Fibroblast of mammary gland (primary cell): ENCODE data around the gene GCNA.
"Not testable (repeated sequence)": the region's sequence is repeated elsewhere in the genome, so short reads cannot be mapped to it uniquely, and the experiment has no call there.

Experiments
- DNase-seq: peaks from one replicate; pipeline ENCODE4 v3.0.0-alpha.2; 2010; ENCODE audit warnings: low read depth
- H3K4me3 ChIP-seq: 2 replicates; pipeline ENCODE4 v1.5.1; 2011; ENCODE audit warnings: low read depth, mild to moderate bottlenecking, low read length, moderate library complexity; ENCODE audit not compliant: control insufficient read depth
- TF ChIP-seq, protein P1 (sequence below): conservative IDR thresholded peaks from 2 replicates; pipeline ENCODE4 v1.5.1; 2011; ENCODE audit warnings: low read depth, low read length, inconsistent platforms; ENCODE audit not compliant: control insufficient read depth, insufficient read depth

The GCNA gene

GRCh38 chrX:71604141-71604540, 25.9 kb downstream of the GCNA start:
- DNase-seq: peak; percentile 88
- TF ChIP-seq, protein P1, sequence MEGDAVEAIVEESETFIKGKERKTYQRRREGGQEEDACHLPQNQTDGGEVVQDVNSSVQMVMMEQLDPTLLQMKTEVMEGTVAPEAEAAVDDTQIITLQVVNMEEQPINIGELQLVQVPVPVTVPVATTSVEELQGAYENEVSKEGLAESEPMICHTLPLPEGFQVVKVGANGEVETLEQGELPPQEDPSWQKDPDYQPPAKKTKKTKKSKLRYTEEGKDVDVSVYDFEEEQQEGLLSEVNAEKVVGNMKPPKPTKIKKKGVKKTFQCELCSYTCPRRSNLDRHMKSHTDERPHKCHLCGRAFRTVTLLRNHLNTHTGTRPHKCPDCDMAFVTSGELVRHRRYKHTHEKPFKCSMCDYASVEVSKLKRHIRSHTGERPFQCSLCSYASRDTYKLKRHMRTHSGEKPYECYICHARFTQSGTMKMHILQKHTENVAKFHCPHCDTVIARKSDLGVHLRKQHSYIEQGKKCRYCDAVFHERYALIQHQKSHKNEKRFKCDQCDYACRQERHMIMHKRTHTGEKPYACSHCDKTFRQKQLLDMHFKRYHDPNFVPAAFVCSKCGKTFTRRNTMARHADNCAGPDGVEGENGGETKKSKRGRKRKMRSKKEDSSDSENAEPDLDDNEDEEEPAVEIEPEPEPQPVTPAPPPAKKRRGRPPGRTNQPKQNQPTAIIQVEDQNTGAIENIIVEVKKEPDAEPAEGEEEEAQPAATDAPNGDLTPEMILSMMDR: no peak

DNA sequence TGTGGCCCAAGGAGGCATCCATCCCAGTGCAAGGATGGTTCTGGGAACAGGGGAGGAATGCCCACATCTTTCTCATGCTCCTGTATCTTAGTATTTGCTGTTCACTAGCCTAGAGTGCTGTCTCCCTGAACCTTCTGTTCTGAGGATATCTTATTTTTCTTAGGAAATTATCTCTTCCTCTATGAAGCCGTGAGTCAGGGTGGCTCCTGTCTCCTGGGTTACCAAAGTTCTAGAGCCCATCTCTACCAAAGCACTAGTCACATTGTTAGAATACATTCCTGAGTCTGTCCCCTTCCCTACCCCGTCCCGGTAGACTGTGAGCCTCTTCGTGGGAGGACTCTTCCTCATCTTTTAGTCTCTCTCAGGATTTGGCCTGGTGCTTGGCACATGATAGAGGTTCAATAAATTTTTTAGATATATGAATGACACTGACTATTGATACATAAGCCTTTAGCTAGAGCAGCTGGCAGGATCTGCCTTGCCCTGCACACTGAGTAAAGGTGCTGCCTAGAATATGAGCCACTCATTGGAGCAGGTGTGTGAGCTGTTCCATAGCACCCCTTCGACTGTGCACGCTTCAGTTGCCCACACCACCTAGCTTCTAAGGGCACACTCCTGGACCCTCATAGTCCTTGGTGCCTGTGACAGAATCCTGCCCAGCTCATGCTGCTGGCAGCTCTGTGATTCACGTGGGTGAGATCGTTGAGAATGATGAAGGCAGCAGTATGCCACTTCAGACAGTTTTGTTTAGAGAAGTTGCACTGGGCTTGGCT, 26.7 kb downstream of the GCNA start:
- TF ChIP-seq, protein P1: no peak
- no peak overlapping the region for H3K4me3 ChIP-seq
- DNase-seq: no peak

More at GRCh38 chrX:71604141-71604540, 25.9 kb downstream of the GCNA start:
- H3K4me3 ChIP-seq: no peak overlapping the region

DNA sequence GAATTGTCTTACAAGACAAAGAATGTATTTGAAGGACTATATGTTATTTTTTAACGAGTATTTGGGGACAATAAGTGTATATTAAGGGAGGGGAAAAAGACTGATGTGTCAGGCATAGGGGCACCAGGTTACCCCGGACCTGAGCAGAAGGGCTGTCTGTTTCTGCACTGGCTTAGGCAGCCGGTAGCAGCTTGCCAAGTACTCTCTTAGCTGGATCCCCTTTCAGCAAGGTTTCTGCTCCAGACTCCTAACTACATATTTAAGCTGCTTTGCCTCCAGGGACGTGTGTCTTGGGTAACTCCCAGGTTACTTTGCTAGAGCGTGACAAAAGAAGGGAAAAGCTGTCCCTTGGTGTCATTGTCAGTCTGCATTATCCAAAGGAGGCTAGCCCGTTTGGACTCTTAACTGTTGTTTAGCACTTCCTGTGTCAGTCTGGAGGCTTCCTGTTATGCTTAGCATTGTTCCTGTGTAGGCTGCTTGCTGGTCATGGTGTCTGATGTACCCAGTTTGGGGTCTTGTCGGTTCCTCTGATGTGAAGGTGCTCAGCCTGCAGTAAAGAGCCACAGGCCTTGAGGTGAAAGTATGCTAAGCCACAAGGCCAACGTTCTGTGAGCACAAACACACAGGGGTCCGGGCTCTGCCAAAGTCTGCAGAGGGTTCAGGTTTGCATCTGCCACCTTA, 28.4 kb downstream of the GCNA start:
- no peak for DNase-seq
- TF ChIP-seq, protein P1: no peak
- H3K4me3 ChIP-seq: no peak overlapping the region

DNA sequence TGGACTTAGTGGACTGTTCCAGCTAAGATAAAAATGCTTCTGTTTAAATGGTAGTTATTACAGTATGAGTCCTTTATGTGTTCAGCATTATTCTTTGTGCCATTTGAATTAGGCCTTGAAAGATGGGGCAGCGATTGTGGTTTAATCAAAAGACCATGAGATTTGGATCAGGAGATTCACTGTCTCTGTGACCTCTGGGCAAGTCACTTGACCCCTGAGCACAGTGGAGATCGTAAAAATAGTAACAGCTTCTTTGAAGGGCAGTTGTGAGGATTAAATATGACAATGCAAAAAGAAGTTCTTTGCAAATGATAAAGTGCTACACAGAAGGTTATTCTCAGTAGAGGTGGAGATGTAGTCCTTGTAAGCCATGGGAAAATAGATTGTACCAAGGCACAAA, 29.3 kb downstream of the GCNA start:
- H3K4me3 ChIP-seq: no peak overlapping the region
- no peak for DNase-seq
- TF ChIP-seq, protein P1: no peak

DNA sequence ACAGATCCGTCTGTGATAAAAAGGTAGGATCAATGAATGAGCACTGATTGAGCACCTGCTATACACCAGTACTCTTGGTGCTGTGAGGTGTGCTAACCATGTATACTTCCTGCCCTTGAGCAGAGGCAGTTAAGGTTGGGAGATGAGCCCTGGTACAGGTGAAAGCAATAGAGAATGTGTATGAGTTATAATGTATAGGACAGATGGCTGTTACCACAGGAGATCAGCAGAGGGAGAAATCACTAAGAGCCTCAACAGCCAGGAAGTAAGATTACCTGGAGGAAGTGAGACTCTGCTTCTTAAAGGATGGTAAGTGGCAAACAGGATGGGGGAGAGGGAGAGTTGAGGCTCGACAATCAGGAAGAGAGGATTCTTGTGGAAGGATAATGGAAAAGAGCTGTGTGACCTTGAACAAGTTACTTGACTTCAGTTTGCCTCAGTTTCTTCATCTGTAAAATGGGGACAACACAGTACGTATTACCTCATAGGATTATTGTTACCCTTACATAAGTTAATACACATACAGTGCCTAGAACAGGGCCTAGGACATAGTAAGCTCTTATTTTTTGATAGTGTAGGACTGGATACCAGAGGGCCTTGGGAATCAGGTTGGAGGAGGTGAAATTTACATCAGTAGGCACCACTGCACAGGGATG, 31.0 kb downstream of the GCNA start:
- no peak overlapping the region for H3K4me3 ChIP-seq
- no peak for DNase-seq
- TF ChIP-seq, protein P1: no peak

DNA sequence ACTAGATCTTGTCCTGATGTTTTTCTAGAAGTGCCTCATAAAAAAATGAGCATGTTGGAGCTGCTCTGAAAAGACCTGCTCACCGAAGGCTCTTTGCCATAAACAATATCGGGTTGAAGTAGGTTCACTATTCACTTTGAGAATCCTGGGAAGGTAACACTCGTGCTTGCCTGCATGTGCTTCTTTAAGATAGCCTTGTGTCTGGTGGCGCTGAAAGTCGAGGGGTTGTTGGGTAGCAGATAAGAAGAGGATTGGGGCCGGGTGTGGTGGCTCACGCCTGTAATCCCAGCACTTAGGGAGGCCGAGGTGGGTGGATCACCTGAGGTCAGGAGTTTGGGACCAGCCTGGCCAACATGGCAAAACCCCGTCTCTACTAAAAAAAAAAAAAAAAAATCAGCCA, 33.5 kb downstream of the GCNA start:
- DNase-seq, H3K4me3 ChIP-seq: not testable (repeated sequence)

- DNase-seq: no peak
- TF ChIP-seq, protein P1: no peak
- no peak overlapping the region for H3K4me3 ChIP-seq
These were observed 34.0 kb downstream of the GCNA start for GRCh38 chrX:71612256-71612655.
